HuH-7 (cell line): ENCODE results near the gene HDC.

ENCODE experiments used
- DNase-seq: peaks from one replicate; pipeline ENCODE4 v3.0.0; 2011; ENCODE audit warnings: low spot score

The HDC gene, protein sequence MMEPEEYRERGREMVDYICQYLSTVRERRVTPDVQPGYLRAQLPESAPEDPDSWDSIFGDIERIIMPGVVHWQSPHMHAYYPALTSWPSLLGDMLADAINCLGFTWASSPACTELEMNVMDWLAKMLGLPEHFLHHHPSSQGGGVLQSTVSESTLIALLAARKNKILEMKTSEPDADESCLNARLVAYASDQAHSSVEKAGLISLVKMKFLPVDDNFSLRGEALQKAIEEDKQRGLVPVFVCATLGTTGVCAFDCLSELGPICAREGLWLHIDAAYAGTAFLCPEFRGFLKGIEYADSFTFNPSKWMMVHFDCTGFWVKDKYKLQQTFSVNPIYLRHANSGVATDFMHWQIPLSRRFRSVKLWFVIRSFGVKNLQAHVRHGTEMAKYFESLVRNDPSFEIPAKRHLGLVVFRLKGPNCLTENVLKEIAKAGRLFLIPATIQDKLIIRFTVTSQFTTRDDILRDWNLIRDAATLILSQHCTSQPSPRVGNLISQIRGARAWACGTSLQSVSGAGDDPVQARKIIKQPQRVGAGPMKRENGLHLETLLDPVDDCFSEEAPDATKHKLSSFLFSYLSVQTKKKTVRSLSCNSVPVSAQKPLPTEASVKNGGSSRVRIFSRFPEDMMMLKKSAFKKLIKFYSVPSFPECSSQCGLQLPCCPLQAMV

DNA sequence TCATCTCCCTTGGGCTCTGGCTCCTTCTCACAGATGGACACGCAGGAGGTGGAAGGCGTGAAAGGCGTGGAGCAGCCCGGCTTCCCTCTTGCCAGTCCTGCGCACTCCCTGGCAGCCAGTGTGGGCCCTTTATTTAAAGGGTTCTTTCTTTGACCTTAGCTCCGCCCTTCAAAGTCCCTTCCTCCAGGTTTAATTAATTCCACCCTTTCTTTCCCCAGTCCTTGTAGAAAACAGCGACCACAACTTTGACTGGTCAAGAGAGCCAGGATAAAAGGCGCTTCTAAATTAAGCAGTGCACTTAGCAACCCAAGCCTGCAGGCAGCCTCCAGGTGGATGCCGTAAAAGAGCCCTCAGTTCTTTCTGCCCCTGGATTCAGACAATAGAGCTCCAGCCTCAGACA lies at the start of gene HDC:
HDC (minus strand) TSS at position 107 of the 400 bp plus-strand sequence; CDS start at position 4, 103 bp downstream.
- no peak for DNase-seq

DNA sequence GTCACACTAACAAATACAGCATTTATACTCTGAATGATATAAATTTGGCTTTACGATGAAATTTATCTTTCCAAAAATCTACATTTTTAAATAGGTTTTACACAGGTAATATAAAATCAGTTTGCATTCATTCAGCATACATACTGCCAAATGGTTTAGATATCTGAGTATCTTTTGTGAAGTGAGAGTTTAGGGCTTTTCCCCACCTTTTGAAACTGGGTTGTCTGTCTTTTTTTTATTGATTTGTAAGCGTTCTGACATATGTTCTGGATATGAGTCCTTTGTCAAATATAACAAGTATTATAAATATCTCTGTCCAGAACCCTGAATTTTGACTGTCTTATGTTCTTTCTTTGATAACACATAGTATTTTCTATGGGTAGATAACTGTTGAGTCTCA lies 47.1 kb upstream of the HDC start:
- DNase-seq = no peak

DNA sequence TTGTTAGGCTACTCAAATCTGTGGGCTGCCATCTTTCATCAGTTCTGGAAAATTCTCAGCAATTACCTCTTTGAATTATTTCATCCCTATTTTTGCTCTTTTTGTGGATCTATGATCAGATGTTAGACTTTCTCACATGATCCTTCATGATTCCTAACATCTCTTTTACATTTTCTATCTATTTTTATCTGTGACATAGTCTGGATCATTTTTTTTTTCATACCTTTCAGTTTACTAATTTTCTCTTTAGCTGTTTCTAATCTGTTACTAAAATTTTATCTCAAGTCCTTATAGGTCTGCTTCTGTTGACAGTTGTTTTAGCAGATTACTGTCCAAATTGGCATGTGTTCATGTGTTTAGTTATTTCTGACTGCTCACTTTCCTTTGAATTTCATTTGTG lies 42.3 kb upstream of the HDC start:
- DNase-seq = no peak

DNA sequence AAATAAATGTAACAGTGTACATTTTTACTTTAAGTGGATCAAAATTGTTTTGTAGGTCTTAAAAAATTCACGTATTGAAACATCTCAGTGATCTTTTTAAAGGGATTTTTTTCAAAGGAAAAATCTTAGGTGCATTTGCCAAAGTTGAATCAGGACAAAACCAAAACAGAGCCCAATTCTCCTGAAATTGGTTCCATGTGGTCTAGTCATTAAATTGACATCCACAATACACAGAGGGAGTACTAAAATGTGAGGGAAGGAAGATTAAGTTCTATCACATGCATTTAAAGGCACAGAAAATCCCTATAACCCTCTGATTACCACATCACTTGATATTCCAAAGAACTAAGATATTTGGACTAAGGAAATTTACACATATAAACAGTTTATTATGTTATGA lies 39.3 kb upstream of the HDC start:
- no peak for DNase-seq

DNA sequence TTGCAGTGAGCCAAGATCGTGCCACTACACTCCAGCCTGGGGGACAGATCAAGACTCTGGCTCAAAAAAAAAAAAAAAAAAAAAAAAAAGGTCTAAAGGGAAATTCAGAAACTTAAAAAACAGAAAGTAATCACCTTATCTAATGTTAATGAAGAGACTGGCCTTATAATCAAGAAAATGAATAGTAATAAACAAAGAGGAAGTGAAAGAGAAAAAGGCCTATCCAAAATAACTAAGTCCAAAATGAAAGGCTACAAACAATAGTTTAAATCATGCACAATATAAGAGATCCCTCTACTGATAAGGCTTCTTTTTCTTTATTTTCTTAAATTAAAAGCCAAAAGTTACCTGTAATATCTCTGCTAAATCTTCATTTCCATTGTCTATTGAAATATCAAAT lies 37.1 kb upstream of the HDC start:
- DNase-seq = no peak

DNA sequence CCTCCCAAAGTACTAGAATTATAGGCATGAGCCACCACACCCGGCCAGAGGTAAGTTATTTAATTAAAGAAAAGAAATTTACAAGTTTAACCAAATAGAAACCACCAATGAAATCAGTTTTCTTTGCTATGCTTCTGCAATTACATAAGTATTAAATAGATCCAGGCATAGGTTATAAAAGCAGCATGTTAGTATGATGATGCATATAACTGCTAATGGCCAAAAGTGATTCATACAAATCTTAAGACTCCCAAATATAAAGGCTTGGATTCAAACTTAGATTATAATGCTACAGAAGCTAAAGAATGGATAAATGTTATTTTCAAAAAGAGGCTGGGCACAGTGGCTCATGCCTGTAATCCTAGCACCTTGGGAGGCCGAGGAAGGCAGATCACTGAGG lies 32.8 kb upstream of the HDC start:
- DNase-seq = no peak

DNA sequence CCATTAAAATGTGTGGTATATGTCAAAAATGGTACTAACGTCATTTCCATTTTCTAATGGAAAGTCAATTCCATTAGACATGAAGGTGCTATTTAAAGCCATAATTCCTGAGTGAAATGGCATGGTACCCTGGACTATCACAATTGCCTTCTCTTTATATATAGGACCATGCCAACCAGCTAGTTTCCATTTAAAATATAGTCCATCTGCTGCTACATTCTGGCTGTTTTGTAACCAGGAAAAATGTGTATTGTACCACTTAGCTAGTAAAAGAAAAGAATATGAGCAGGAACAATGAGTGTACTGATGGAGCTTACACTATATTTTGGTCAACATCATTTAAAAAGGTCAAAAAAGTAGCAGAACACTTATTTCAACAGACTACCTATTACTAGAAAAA lies 30.4 kb upstream of the HDC start:
- no peak for DNase-seq

DNA sequence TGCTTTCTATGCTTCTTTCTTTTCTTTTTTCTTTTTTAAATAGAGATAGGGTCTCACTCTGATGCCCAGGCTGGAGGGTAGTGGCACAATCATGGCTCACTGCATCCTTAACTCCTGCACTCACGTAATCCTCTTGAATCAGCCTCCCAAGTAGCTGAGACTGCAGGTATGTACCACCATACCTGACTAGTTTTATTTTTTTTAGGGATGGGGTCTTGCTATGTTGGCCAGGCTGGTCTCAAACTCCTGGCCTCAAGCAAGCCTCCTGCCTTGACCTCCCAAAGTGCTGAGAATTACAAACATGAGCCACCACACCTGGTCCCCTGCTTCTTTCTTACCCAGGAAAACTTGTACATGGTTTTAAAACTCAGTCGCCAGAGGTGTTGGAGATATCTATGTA lies 24.2 kb upstream of the HDC start:
- no peak for DNase-seq

DNA sequence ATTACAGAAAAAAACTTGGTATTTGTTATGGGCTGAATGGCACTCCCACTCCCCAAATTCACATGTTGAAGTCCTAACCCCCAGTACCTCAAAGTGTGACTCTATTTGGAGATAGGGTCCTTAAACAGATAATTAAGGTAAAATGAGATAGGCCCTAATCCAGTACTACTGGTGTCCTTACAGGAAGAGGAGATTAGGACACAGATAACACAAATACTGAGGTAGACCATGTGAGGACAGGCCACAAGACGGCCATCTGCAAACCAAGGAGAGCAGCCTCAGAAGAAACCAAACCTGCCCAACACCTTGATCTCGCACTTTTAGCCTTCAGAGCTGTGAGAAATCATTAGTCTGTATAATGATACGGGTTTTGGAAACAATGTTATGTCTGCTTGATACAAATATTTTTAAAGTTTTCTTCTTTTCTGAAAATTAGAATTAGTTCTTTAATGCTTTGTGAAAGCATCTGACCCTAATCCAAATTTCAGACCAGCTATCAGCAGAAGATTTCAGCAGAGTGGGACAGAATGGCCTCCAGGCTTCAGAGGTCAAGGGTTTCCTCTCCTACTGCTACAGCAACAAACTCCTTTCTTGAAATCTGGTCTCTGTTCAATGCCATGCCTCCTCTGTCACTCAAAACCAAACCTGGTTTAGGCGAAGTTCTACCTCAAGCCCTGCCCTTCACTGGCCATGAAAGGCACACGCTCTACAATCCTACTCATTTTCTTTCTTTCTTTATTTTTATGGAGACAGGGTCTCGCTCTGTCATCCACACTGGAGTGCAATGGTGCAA lies 22.0 kb upstream of the HDC start:
- DNase-seq = no peak

DNA sequence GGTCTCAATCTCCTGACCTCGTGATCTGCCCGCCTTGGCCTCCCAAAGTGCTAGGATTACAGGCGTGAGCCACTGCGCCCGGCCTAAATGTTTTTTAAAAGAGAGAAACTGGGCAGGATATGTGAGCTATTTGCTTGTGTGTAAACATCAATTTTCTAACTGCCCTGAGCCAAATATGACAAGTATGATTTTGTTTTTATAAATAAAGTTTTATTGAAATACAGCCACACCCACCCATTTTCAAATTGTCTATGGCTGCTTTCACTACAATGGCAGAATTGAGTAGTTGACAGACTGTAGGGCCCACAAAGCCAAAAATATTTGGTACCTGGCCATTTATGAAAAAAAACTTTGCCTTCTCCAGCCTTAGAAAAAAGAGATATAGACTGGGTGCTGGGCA lies 15.9 kb upstream of the HDC start:
- DNase-seq = no peak

DNA sequence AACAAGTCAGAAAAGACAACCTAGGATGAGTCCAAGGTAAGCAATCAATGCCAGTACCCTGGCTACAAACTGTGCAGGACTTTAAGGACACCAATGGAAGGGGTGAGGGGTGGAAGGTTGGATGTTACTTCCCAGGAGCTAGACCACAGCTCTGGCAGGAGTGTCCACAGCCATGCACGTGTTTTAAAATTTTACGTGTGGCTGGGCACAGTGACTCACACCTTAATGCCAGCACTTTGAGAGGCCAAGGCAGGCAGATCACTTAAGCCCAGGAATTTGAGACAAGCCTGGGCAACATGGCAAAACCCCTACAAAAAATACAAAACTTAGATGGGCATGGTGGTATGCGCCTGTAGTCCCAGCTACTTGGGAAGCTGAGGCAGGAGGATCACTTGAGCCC lies 14.7 kb upstream of the HDC start:
- no peak for DNase-seq

DNA sequence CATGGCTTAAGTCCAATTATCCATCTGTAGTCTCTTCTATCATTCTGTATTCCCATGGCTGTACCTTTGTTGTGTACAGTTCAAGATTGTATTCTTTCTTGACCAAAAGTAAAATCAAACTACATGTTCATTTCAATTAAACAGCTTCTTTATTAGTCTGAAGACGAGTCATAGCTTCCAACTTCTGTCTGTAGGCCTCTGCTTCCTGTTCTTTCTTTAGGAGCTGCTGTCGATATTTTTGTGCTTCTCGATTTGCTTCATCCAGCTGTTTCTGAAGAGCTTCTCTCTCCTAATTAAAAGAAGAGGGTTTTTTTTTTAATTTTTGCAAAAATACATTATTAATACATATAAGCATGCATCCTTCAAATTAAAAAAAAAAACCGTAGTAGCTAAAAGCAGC lies 13.0 kb upstream of the HDC start:
- DNase-seq = no peak

DNA sequence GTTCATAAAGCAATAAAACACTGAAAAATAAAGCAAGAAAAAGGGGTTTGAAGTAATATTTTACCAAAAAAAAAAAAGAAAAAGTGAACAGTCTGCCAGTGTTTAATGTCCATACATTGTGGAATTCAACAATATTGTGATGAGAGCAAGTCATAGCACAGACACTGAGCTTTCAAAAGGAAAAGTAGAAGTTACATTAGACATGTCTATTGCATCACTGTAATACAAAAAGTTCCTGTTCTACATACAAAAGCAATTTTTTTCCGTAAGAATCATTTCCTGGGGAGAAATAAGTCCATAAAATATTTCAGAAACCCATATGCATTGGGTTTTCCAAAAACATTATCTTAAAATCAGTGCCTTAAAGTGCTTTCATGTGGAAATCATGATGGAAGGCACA lies 11.8 kb upstream of the HDC start:
- no peak for DNase-seq

DNA sequence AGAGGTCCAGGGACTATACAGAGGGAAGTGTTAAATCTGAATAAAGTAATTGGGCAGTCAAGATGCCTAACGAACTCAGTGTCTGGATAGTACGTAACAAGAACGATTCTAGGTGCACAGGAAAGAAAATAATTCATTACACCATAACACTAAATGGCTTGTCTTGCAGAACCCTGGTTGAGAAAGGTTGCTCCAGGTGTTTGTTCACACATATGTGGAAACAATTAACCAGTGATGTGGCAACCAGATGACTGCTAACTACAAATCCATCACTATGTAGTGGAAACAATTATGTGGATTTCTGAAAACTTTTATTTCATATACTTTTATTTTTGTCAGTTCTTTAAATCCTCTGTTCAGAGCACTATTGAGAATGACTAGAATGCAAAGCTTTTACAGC lies 10.4 kb upstream of the HDC start:
- DNase-seq = no peak

DNA sequence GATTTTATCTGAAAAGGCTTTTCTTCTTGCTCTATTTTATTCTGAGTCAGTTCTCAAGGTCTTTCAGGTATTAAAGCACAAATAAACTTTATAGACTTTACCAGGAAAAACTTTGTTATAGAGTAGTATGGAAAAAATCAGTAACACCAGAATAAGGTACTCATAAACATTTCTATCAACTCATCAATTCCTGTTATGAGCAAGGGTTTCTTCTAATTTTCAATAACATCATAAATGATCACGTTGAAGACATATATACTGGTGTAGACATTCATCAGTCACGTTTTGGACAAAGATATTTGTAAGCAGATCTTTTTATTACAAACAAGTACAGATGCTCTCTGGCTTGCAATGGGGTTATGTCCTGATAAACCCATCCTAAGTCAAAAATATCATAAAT lies 9.6 kb upstream of the HDC start:
- no peak for DNase-seq

DNA sequence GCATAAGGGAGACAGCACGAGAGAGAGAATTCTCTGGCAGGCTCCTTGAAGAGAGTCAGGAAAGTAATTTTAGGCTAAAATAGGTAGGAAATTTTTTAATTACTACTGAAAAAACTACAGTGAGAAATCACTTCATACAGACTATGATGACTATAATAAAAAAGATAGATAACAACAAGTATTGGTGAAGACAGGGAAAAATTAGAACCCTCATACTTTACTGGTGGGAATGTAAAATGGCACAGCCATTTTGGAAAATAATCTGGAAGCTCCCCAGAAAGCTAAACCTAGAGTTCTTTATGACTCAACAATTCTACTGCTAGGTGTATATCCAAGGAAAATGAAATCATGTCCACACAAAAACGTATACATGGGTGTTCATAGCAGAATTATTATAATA lies 2.1 kb upstream of the HDC start:
- no peak for DNase-seq

DNA sequence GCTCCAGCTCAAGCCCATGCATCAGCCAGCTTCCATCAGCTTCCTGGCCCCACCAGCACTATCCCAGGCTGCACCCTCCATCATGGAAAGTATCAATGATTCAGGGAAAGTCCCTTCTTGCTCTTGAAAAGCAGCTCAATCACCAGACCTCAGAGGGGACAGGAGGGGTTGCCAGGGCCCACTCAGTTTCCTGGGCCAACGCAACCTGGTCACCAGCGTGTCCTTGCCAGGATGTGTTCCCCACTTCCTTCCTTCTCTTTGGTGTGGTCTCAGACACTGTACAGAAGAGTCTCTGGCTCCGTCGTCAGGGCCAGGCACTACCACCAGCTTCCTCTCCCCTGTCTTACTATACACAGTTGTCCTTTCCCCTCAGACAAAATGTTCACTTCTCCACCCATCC lies 3.0 kb downstream of the HDC start:
- no peak for DNase-seq

DNA sequence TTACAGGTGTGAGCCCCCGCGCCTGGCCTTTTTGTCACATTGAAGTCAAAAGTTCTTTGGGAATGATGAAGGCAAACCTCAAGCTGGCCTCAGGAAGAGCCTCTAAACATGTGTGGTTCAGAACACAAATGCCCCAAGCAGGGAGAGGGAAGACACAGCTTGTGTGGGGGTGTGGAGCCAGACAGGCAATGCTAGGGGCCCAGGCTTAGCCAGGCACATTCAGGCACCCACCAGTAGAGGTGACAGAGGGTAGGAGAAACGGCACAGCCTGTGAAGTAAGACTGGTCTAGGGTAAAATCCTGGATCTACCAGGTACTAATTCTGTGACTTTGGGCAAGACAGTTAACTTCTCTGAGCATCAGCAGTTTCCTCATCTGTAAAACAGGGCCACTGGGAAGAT lies 3.5 kb downstream of the HDC start:
- DNase-seq = no peak

DNA sequence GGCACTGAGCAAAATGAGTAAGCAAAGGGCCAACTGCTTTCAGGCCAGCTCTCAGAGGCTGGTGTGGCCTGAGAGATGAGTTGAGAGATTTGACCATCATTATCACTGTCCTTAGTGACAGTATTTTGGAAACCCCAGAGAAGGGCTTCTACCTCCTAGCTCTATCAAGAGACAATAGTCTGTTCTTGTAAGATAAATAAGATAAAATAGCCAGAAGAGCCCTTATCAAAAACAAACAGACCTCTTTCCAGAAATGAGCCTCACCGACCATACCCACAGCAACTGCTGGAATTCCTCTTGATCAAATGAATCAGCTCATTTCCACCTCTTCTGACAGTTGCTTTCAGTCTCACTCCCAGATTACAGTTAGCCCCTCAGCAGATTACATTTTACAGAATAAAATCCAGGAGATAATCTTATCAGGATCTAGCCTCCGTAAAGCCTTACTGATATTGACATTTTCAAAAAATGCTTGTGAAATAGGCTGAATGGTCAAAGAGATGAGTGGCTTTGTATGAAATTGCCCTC lies 4.5 kb downstream of the HDC start:
- no peak for DNase-seq

DNA sequence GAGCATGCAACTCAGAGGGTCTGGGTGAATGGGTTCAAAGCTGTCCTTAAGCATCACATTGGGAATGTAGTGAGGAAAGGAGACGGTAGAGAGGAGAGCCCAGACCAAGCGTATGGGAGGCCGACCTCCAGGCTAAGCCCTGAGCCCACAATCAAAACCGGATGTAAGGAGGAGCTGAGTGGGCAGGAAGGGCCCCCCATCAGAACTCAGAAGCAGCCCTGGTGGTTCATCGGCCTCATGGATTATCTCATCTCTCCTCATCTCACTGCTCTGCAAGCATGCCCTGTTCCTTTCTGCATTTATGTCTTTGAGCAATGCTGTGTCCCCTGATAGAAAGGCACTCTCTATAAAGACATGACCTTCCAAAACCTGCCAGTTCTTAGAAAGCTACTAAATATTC lies 6.2 kb downstream of the HDC start:
- no peak for DNase-seq

DNA sequence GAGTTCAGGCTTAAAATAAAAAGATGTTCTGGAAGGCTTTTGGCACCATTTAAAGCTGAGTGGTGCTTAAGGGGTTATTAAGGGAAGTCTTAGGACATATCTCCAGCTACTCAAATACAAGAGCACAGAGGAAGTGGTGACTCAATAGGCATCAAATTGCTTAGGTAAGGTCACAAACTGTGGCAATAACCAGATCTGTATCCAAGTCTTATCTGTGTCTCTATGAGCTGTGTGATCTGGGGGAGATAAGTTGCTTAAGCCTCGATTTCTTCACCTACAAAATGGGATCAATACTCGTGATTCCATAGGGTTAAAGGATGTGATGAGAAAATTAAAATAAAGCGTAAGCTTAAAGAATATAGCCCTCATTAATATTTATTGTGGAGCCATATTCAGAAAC lies 7.6 kb downstream of the HDC start:
- DNase-seq = no peak

DNA sequence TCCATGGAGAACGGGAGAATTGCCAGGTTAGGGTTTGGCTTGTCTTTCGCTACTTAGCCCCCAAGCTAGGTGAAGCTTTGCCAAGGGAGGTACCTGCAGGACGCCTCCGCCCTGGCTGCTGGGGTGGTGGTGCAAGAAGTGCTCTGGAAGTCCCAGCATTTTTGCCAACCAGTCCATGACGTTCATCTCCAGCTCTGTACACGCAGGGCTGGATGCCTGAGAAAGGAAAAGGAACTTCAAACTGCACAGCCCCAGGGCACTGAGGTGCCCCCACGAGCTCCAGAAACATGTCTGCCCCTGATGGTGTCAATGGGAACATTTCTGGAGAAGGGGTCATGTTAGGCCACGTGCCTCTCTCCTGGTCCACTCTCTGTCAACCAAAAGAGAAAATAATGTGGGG lies 8.2 kb downstream of the HDC start:
- no peak for DNase-seq
